Heart right ventricle (tissue), 16 donors: Measurements from ENCODE around the gene ZBTB18. TPM values are rescaled to one million over a fixed set of nuclear protein-coding genes. Genes with fewer than 3 reads are reported as not detected.

Experiments
- ATAC-seq, 8 donors: fragments of 200-7000 bp; cut with Tn5 transposase; one replicate each; pipeline ENCODE4 v1.9.1; 2020; ENCODE audit warnings: mild to moderate bottlenecking in 8 of 8, moderate library complexity in 8 of 8, moderate number of reproducible peaks in 1 of 8
- DNase-seq, 2 donors: peaks; one replicate each; pipeline ENCODE4 v3.0.0-alpha.2; 2020
- H3K27ac ChIP-seq, 10 donors: fragments of 200-600 bp; sonication (generic) in 2 of 10; one replicate each; pipeline versions ENCODE4 v1.5.0 to v1.8.0; 2020 to 2022; ENCODE audit warnings: mild to moderate bottlenecking in 3 of 10
- H3K27me3 ChIP-seq, 7 donors: fragments of 200-600 bp; one replicate each; pipeline ENCODE4 v1.8.0; 2021 to 2022; ENCODE audit warnings: mild to moderate bottlenecking in 2 of 7
- H3K36me3 ChIP-seq, 9 donors: fragments of 200-600 bp; sonication (generic) in 1 of 9; one replicate each; pipeline versions ENCODE4 v1.5.0 to v1.8.0; 2020 to 2022; ENCODE audit warnings: mild to moderate bottlenecking in 2 of 9
- H3K4me1 ChIP-seq, 9 donors: fragments of 200-600 bp; sonication (generic) in 1 of 9; one replicate each; pipeline versions ENCODE4 v1.5.0 to v1.8.0; 2020 to 2022; ENCODE audit warnings: mild to moderate bottlenecking in 4 of 9
- H3K4me3 ChIP-seq, 10 donors: fragments of 200-600 bp; sonication (generic) in 2 of 10; one replicate each; pipeline versions ENCODE4 v1.5.0 to v1.8.0; 2020 to 2022; ENCODE audit warnings: mild to moderate bottlenecking in 7 of 10, moderate library complexity in 2 of 10
- H3K9me3 ChIP-seq, 11 donors: fragments of 200-600 bp in 10 of 11; sonication (generic) in 2 of 11; one replicate each; pipeline versions ENCODE4 v1.5.0 to v1.8.0; 2013 to 2022; ENCODE audit warnings: mild to moderate bottlenecking in 2 of 11, control low read depth in 1 of 11, moderate library complexity in 1 of 11
- WGBS, 2 donors: extraction: QIAGEN DNeasy Blood & Tissue Kit; methylation state at CpG; one replicate each; pipeline ENCODE4 v1.1.7; 2013; ENCODE audit warnings: inconsistent platforms in 1 of 2; 5-methylcytosine and 5-hydroxymethylcytosine counted together
- intact Hi-C, 10 donors: fragments of 100-400 bp; cut with DNase I; formaldehyde crosslinking; loops; one replicate each; pipeline versions ENCODE4 v1.11.1 to v1.14.2; 2022
- polyA plus RNA-seq, 2 donors: library from polyadenylated mRNA; stranded (reverse); fragments of 200-250 nt; gene quantifications; one replicate each; pipeline ENCODE4 v1.2.3, GENCODE V29; 2013
- total RNA-seq, 10 donors: library from RNA; stranded (reverse); fragmentation: NEBNext Ultra II Directional in 3 of 10; extraction: Animal tissue kit (Norgen Biotek cat#: 25700) in 3 of 10; gene quantifications; one replicate each; pipeline versions ENCODE4 v1.2.1 to v1.2.4, GENCODE V29; 2021 to 2023
- TF ChIP-seq, protein P1 (sequence below), 9 donors: fragments of 200-600 bp; sonication (generic) in 2 of 9; IDR thresholded peaks; one replicate each; pipeline versions ENCODE4 v1.5.0 to v1.8.0; 2021 to 2022; ENCODE audit warnings: antibody characterized with exemption in 9 of 9, mild to moderate bottlenecking in 5 of 9, moderate library complexity in 1 of 9
- donor health status: Arrhythmogenic right ventricular cardiomyopathy.
- donor health status: ischemic (EF 13 %, LVEDD 7.1; RV severe dilation, severe dysfunction).
- donor health status: healthy with polysubstance abuse.
- donor health status: DM: no; HTN: yes; CAD: no.
- donor health status: DM: no; HTN: no; CAD: no.
- donor health status: ischemic (EF 25% LVEDD 6.9; RV normal size, moderate dysfunction).
- donor health status: ischemic (EF 25% LVEDD 5.7; RV mildly dilated, moderate dysfunction).
- donor health status: healthy.
- donor health status: DM: yes; HTN: yes; CAD: no.
- donor health status: Ischemic cardiomyopathy.
- donor health status: ischemic (EF 35%, LVEDD 5.7; RV mildly dilated, moderate dysfunction).
- donor health status: nonischemic (EF 11% LVEDD 7.7; RV severe dilation, severe dysfunction).
- donor health status: DM: yes; HTN: yes; CAD: no.
- donor health status: PGD.
- donor health status: ischemic (EF 29% LVEDD 5.4; RV normal size, mild dysfunction).
- donor health status: nonischemic (EF 23%, LVEDD 6.1; RV moderate dilation, normal function).

ZBTB18 gene
- total and polyA plus RNA-seq, 12 donors: 7.5 to 33.7 (median 20.5) TPM

DNA sequence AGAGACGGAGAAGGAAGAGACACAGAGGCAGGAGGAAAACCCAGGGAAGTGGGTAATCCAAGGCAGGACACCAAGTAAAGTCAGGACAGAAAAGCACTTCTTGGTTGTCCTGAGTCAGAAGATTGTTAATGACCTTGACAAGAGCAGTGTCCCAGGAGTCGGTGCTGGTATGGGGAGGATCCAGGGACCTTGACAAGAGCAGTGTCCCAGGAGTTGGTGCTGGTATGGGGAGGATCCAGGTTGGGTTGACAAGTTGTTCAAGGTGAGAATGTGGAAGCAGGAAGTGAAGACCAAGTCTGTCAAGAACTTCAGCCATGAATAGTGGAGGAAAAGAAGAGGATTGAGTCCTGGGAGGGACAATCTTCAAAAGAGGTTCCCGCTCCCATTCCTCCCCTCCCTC lies 31.9 kb downstream of the ZBTB18 start:
- Histone ChIP-seq H3K36me3 (no peaks in the 10 kb centered on the region), H3K9me3 (peaks cover 0 to 16% (median 5%) of the 10 kb centered on the region in 11 donors), H3K4me1 (peaks cover 0 to 10% (median 0%) of the 10 kb centered on the region in 9 donors), H3K27ac (no peak overlapping the region), H3K27me3 (peaks cover 0 to 39% (median 15%) of the 10 kb centered on the region in 7 donors), H3K4me3 (no peak overlapping the region)
- WGBS, 2 donors: 93 to 100% methylated on average over 3 of the region's 3 CpGs
- TF ChIP-seq, protein P1, sequence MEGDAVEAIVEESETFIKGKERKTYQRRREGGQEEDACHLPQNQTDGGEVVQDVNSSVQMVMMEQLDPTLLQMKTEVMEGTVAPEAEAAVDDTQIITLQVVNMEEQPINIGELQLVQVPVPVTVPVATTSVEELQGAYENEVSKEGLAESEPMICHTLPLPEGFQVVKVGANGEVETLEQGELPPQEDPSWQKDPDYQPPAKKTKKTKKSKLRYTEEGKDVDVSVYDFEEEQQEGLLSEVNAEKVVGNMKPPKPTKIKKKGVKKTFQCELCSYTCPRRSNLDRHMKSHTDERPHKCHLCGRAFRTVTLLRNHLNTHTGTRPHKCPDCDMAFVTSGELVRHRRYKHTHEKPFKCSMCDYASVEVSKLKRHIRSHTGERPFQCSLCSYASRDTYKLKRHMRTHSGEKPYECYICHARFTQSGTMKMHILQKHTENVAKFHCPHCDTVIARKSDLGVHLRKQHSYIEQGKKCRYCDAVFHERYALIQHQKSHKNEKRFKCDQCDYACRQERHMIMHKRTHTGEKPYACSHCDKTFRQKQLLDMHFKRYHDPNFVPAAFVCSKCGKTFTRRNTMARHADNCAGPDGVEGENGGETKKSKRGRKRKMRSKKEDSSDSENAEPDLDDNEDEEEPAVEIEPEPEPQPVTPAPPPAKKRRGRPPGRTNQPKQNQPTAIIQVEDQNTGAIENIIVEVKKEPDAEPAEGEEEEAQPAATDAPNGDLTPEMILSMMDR (IDR thresholded peaks at IDR 0.05): no peak
- DNase-seq (no peak), ATAC-seq (no peak)
- intact Hi-C loops: no loop called here

DNA sequence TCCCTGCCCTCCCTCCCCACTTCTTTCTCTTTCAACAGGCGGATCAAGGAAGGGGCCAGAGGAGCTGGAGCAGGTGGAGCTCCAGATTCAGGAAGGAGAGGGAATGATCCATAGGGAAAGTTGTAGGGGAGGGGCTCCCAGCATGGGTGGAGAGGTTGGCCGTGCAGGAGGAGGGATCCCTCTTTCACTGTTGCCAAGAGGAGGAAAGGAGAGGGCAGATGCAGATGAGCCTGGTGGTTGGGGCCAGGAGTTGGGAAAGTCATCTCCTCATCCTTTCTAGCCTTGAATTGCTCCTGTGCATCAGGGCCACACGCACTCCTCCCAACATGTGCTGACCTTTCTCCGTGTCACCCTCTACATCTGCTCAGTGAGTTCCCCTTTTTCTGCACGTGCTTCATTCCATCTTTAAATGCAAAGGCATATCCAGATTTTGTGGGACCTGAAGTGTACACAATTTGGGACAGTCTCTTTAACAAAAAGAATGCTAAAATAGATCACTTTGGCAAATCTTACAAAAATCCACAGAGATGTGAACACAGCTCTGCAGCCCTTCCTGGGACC lies 32.4 kb downstream of the ZBTB18 start:
- WGBS, 2 donors: 65 to 72% methylated on average over 5 of the region's 5 CpGs
- H3K27me3 ChIP-seq: peaks cover 0 to 39% (median 15%) of the 10 kb centered on the region in 7 donors
- no peak overlapping the region for H3K27ac ChIP-seq
- intact Hi-C loops: no loop called here
- no peaks in the 10 kb centered on the region for H3K36me3 ChIP-seq
- no peak overlapping the region for H3K4me3 ChIP-seq
- TF ChIP-seq, protein P1 (IDR thresholded peaks at IDR 0.05): no peak
- H3K4me1 ChIP-seq: peaks cover 0 to 14% (median 0%) of the 10 kb centered on the region in 9 donors
- ATAC-seq (no peak), DNase-seq (no peak)
- H3K9me3 ChIP-seq: peaks cover 0 to 16% (median 5%) of the 10 kb centered on the region in 11 donors

DNA sequence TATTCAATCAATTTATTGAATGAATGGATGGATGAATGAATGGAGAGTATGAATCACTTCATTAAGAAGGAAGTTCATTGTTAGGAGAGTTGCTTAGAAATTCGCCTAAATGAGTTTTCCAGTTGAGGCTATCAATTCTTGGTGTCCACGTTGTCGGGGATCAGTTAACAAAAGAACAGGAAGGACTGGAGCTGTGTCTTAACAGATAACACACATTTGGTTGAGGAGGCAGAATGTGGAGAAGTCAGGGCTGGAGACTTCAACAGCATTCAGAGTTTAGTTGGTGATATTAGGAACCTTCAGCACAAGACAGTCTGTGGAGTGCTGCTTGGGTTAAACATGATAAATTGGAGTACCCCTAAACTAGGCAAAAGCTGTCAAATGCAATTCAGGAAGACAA lies 33.7 kb downstream of the ZBTB18 start:
- Histone ChIP-seq H3K4me1 (peaks cover 0 to 14% (median 0%) of the 10 kb centered on the region in 9 donors), H3K36me3 (no peaks in the 10 kb centered on the region), H3K27me3 (peaks cover 0 to 32% (median 15%) of the 10 kb centered on the region in 7 donors), H3K4me3 (no peak overlapping the region), H3K27ac (peak overlapping the region in 1 of 10 donors; percentile 33), H3K9me3 (peaks cover 0 to 16% (median 5%) of the 10 kb centered on the region in 11 donors)
- WGBS, 2 donors: 42 to 47% methylated on average over 3 of the region's 3 CpGs
- TF ChIP-seq, protein P1 (IDR thresholded peaks at IDR 0.05): no peak
- intact Hi-C loops: no loop called here
- DNase-seq: no peak
- peak in 5 of 8 donors; percentile 39 to 75 (median 61) for ATAC-seq

DNA sequence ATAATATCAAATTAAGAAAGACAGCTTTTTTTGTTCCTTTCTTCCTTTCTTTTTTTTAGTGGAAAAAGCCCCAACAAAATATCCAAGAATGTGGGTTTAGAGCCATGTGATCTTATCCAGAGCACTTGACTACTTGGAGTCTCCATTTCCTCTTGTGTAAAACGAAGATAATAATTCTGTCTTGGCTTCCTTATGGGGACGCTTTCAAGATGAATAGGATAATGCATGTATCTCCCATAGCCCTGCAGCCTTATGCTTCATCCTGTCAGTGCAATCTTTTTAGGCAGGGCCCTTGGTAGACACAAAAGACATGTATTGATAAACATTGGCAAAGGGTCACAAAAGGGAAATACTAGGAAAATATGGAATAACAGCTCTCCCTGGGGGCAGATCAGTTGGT lies 34.8 kb downstream of the ZBTB18 start:
- no peak overlapping the region for H3K27ac ChIP-seq
- TF ChIP-seq, protein P1 (IDR thresholded peaks at IDR 0.05): no peak
- no peaks in the 10 kb centered on the region for H3K36me3 ChIP-seq
- intact Hi-C loops: no loop called here
- no peak overlapping the region for H3K4me3 ChIP-seq
- peaks cover 0 to 16% (median 5%) of the 10 kb centered on the region in 11 donors for H3K9me3 ChIP-seq
- 85 to 88% methylated on average over 2 of the region's 2 CpGs for WGBS, 2 donors
- peaks cover 0 to 28% (median 15%) of the 10 kb centered on the region in 7 donors for H3K27me3 ChIP-seq
- ATAC-seq: no peak
- H3K4me1 ChIP-seq: peaks cover 0 to 14% (median 0%) of the 10 kb centered on the region in 9 donors
- DNase-seq: no peak
